Astrocyte (in vitro differentiated cells and primary cell): ENCODE measurements around the gene MSRB3. TPM values are rescaled to one million over a fixed set of nuclear protein-coding genes. Genes with fewer than 3 reads are reported as not detected.

Experiments used
- DNase-seq: peaks from one replicate; pipeline ENCODE4 v3.0.0-alpha.2; 2010; ENCODE audit warnings: low read depth
- FAIRE-seq: peaks from 2 replicates; lab custom pipeline; 2011; peaks lifted over from hg19 to GRCh38; lab: Jason Lieb, UNC
- H2AFZ ChIP-seq: 2 replicates; pipeline ENCODE4 v1.6.0; 2012; ENCODE audit warnings: low read depth, low read length, inconsistent platforms
- H3K27ac ChIP-seq: 2 replicates; pipeline ENCODE4 v1.5.1; 2011; ENCODE audit warnings: low read depth, low read length, inconsistent platforms
- H3K27me3 ChIP-seq: 2 replicates; pipeline ENCODE4 v1.6.0; 2011; ENCODE audit warnings: low read length, inconsistent platforms; ENCODE audit not compliant: insufficient read depth
- H3K36me3 ChIP-seq: 2 replicates; pipeline ENCODE4 v1.5.1; 2011; ENCODE audit warnings: low read length, inconsistent platforms; ENCODE audit not compliant: insufficient read depth
- H3K4me1 ChIP-seq: 2 replicates; pipeline ENCODE4 v1.5.1; 2011; ENCODE audit warnings: low read length, inconsistent platforms; ENCODE audit not compliant: insufficient read depth
- H3K4me2 ChIP-seq: 2 replicates; pipeline ENCODE4 v1.6.0; 2012; ENCODE audit warnings: low read length, inconsistent platforms
- H3K4me3 ChIP-seq: 2 replicates; pipeline ENCODE4 v1.5.1; 2011; ENCODE audit warnings: low read depth, mild to moderate bottlenecking, low read length, inconsistent platforms; ENCODE audit not compliant: insufficient read depth
- H3K79me2 ChIP-seq: 2 replicates; pipeline ENCODE4 v1.6.0; 2012; ENCODE audit warnings: mild to moderate bottlenecking, low read length, inconsistent platforms; ENCODE audit not compliant: insufficient read depth
- H3K9ac ChIP-seq: 2 replicates; pipeline ENCODE4 v1.6.0; 2012; ENCODE audit warnings: mild to moderate bottlenecking, low read length, inconsistent platforms
- H3K9me3 ChIP-seq: 2 replicates; pipeline ENCODE4 v1.5.1; 2012; ENCODE audit warnings: low read depth, mild to moderate bottlenecking, low read length, inconsistent platforms; ENCODE audit not compliant: insufficient read depth
- H4K20me1 ChIP-seq: 2 replicates; pipeline ENCODE4 v1.6.0; 2012; ENCODE audit warnings: low read length, inconsistent platforms; ENCODE audit not compliant: insufficient read depth
- H3K27ac Mint-ChIP-seq: one replicate; pipeline ENCODE4 v1.8.0; 2021; ENCODE audit warnings: mild to moderate bottlenecking, mixed read lengths; ENCODE audit not compliant: unreplicated experiment
- H3K27me3 Mint-ChIP-seq: one replicate; pipeline ENCODE4 v1.8.0; 2021; ENCODE audit warnings: low read depth, mixed read lengths; ENCODE audit not compliant: unreplicated experiment
- H3K36me3 Mint-ChIP-seq: one replicate; pipeline ENCODE4 v1.8.0; 2021; ENCODE audit warnings: low read depth, mixed read lengths; ENCODE audit not compliant: unreplicated experiment
- H3K4me1 Mint-ChIP-seq: one replicate; pipeline ENCODE4 v1.8.0; 2021; ENCODE audit warnings: low read depth, mixed read lengths; ENCODE audit not compliant: unreplicated experiment
- H3K4me3 Mint-ChIP-seq: one replicate; pipeline ENCODE4 v1.8.0; 2021; ENCODE audit warnings: mild to moderate bottlenecking, moderate library complexity, mixed read lengths; ENCODE audit not compliant: unreplicated experiment
- H3K9me3 Mint-ChIP-seq: one replicate; pipeline ENCODE4 v1.8.0; 2021; ENCODE audit warnings: mild to moderate bottlenecking, mixed read lengths; ENCODE audit not compliant: unreplicated experiment
- EZH2 ChIP-seq: IDR thresholded peaks from 2 replicates; pipeline ENCODE4 v1.6.1; 2012; ENCODE audit warnings: mild to moderate bottlenecking, low read length, inconsistent platforms; ENCODE audit not compliant: insufficient read depth
- total RNA-seq: library from RNA; stranded (reverse); gene quantifications from 2 replicates; pipeline ENCODE4 v1.2.1, GENCODE V29; 2021
- TF ChIP-seq, protein P1 (sequence below): IDR thresholded peaks from 2 replicates; pipeline ENCODE4 v1.5.1; 2011; ENCODE audit warnings: low read depth, mild to moderate bottlenecking, inconsistent platforms, low read length, moderate library complexity; ENCODE audit not compliant: insufficient read depth

MSRB3 gene
- total RNA-seq, 1 donor from 2014 or later, result 73.0 TPM

DNA sequence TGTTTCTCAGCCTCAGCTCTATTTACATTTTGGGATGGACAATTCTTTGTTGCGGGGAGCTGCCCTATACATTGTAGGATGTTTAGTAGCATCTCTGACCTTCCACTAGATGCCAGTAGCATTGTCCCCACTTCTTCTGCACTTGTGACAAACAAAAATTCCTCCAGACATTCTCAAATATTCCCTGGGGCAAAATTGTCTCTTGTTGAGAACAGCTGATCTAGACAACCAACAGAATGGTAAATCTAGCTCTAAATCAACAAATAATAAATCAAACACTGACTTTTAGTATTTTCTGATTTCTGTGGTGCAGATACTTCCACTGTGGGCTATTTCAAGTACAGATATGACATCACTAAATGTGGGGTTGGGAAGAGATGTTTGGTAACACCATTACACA is 60.7 kb downstream of the MSRB3 start:
- Histone ChIP-seq H2AFZ (no peak overlapping the region), H3K4me2 (no peak overlapping the region), H3K36me3 (no peaks in the 10 kb centered on the region), H3K27me3 (no peaks in the 10 kb centered on the region), H3K9me3 (no peaks in the 10 kb centered on the region), H3K27ac (no peak overlapping the region), H3K79me2 (no peaks in the 10 kb centered on the region), H4K20me1 (no peaks in the 10 kb centered on the region), H3K9ac (no peak overlapping the region), H3K4me1 (peaks cover 15% of the 10 kb centered on the region), H3K4me3 (no peak overlapping the region)
- DNase-seq (no peak), FAIRE-seq (no peak)
- TF ChIP-seq, protein P1, sequence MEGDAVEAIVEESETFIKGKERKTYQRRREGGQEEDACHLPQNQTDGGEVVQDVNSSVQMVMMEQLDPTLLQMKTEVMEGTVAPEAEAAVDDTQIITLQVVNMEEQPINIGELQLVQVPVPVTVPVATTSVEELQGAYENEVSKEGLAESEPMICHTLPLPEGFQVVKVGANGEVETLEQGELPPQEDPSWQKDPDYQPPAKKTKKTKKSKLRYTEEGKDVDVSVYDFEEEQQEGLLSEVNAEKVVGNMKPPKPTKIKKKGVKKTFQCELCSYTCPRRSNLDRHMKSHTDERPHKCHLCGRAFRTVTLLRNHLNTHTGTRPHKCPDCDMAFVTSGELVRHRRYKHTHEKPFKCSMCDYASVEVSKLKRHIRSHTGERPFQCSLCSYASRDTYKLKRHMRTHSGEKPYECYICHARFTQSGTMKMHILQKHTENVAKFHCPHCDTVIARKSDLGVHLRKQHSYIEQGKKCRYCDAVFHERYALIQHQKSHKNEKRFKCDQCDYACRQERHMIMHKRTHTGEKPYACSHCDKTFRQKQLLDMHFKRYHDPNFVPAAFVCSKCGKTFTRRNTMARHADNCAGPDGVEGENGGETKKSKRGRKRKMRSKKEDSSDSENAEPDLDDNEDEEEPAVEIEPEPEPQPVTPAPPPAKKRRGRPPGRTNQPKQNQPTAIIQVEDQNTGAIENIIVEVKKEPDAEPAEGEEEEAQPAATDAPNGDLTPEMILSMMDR, result no peak
- no peak for TF ChIP-seq EZH2
- Mint-ChIP-seq H3K9me3 (no peaks in the 10 kb centered on the region), H3K4me1 (peaks cover 28% of the 10 kb centered on the region), H3K36me3 (peaks cover 5% of the 10 kb centered on the region), H3K27ac (no peak overlapping the region), H3K4me3 (no peak overlapping the region), H3K27me3 (no peaks in the 10 kb centered on the region)

DNA sequence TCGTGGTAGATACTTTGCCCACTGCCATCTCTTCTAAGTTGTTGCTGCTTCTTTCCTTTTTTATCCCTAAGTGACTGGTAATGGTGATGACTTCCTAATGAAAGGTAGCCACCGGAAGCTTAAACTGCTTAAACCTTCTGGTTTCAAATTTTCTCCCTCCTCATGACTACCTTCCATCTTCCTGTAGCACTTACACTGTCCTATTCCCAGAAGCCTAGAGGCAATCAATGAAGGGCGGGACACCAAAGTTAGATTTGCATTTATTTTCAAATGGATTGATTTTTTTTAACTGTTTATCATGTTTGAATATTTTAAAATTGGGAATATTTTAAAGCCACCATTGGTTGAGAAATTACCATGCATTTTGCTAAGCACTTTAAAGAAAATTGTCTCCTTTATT is 64.7 kb downstream of the MSRB3 start:
- Histone ChIP-seq H3K4me3 (no peak overlapping the region), H2AFZ (no peak overlapping the region), H3K9ac (no peak overlapping the region), H3K9me3 (no peaks in the 10 kb centered on the region), H3K27me3 (no peaks in the 10 kb centered on the region), H3K36me3 (no peaks in the 10 kb centered on the region), H3K27ac (no peak overlapping the region), H3K4me2 (no peak overlapping the region), H3K79me2 (no peaks in the 10 kb centered on the region), H3K4me1 (no peaks in the 10 kb centered on the region), H4K20me1 (no peaks in the 10 kb centered on the region)
- Mint-ChIP-seq H3K27me3 (no peaks in the 10 kb centered on the region), H3K36me3 (peaks cover 9% of the 10 kb centered on the region), H3K4me1 (peaks cover 5% of the 10 kb centered on the region), H3K27ac (no peak overlapping the region), H3K4me3 (no peak overlapping the region), H3K9me3 (peaks cover 5% of the 10 kb centered on the region)
- FAIRE-seq, result no peak
- no peak for DNase-seq
- no peak for TF ChIP-seq EZH2
- TF ChIP-seq, protein P1, result no peak

GRCh38 chr12:65343801-65344200 is 65.3 kb downstream of the MSRB3 start:
- Mint-ChIP-seq H3K4me3 (no peak overlapping the region), H3K27ac (no peak overlapping the region), H3K4me1 (peaks cover 5% of the 10 kb centered on the region), H3K9me3 (peaks cover 5% of the 10 kb centered on the region), H3K36me3 (peaks cover 9% of the 10 kb centered on the region), H3K27me3 (no peaks in the 10 kb centered on the region)
- Histone ChIP-seq H3K36me3 (no peaks in the 10 kb centered on the region), H4K20me1 (no peaks in the 10 kb centered on the region), H3K4me3 (no peak overlapping the region), H3K27me3 (no peaks in the 10 kb centered on the region), H3K9me3 (no peaks in the 10 kb centered on the region), H3K4me2 (no peak overlapping the region), H3K9ac (no peak overlapping the region), H3K27ac (no peak overlapping the region), H3K4me1 (no peaks in the 10 kb centered on the region), H3K79me2 (no peaks in the 10 kb centered on the region), H2AFZ (no peak overlapping the region)
- FAIRE-seq, result peak; percentile 41
- DNase-seq, result no peak
- TF ChIP-seq EZH2, result no peak
- TF ChIP-seq, protein P1, result no peak
